Body of pancreas (tissue), 4 donors: Measurements from ENCODE around the gene CRKL.

Experiments used
- POLR2A ChIP-seq, 3 donors: fragments of 450-650 bp; IDR thresholded peaks; one replicate each; pipeline ENCODE4 v1.6.1; 2016; ENCODE audit warnings: antibody characterized with exemption in 3 of 3, mild to moderate bottlenecking in 2 of 3
- TF ChIP-seq, protein P1 (sequence below), 7 experiments: fragments of 450-650 bp in 4 of 7; fragments of 200-600 bp in 3 of 7; sonication (generic) in 3 of 7; IDR thresholded peaks; one replicate each; pipeline ENCODE4 v1.5.1; 2016 to 2019; ENCODE audit warnings: antibody characterized with exemption in 7 of 7

DNA sequence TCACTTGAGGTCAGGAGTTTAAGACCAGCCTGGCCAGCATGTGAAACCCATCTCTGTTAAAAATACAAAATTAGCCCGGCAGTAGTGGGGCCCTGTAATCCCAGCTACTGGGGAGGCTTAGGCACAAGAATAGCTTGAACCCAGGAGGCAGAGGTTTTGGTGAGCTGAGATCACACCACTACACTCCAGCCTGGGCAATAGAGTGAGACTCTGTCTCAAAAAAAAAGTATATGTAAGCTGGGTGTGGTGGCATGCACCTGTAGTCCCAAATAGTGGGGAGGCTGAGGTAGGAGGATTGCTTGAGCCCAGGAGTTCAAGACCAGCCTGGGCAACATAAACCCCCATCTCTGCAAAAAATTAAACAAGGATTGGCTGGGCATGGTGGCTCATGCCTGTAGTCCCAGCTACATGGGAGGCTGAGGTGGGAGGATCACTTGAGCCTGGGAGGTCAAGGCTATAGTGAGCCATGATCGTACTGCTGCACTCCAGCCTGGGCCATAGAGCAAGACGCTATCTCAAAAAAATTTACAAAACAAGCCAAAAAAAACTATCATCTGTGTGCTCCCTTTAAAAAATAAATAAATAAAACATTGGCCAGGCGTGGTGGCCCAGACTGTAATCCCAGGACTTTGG, 10.8 kb downstream of the CRKL start:
- no peak for TF ChIP-seq POLR2A (IDR thresholded peaks at IDR 0.05)
- TF ChIP-seq, protein P1, sequence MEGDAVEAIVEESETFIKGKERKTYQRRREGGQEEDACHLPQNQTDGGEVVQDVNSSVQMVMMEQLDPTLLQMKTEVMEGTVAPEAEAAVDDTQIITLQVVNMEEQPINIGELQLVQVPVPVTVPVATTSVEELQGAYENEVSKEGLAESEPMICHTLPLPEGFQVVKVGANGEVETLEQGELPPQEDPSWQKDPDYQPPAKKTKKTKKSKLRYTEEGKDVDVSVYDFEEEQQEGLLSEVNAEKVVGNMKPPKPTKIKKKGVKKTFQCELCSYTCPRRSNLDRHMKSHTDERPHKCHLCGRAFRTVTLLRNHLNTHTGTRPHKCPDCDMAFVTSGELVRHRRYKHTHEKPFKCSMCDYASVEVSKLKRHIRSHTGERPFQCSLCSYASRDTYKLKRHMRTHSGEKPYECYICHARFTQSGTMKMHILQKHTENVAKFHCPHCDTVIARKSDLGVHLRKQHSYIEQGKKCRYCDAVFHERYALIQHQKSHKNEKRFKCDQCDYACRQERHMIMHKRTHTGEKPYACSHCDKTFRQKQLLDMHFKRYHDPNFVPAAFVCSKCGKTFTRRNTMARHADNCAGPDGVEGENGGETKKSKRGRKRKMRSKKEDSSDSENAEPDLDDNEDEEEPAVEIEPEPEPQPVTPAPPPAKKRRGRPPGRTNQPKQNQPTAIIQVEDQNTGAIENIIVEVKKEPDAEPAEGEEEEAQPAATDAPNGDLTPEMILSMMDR (IDR thresholded peaks at IDR 0.05) = no peak
